Effector memory CD4-positive, alpha-beta T cell (primary cell): ENCODE results near the gene OR2T2.
"Not testable (repeated sequence)": the region's sequence is repeated elsewhere in the genome, so short reads cannot be mapped to it uniquely, and the experiment has no call there.

Experiments used
- DNase-seq, 3 donors: peaks; one replicate each; pipeline ENCODE4 v3.0.0-alpha.2; 2020
- H3K27ac ChIP-seq: 2 replicates; pipeline ENCODE4 v1.7.0; 2013; ENCODE audit warnings: mild to moderate bottlenecking, low read length, moderate library complexity; ENCODE audit not compliant: insufficient read depth, poor library complexity, severe bottlenecking
- H3K27me3 ChIP-seq: replicated peaks from 2 replicates; pipeline ENCODE4 v1.7.0; 2013; ENCODE audit warnings: mild to moderate bottlenecking, low read length; ENCODE audit not compliant: insufficient read depth, control insufficient read depth, poor library complexity, severe bottlenecking
- H3K36me3 ChIP-seq: 2 replicates; pipeline ENCODE4 v1.7.0; 2013; ENCODE audit warnings: mild to moderate bottlenecking, low read length, moderate library complexity; ENCODE audit not compliant: control insufficient read depth, insufficient read depth
- H3K4me1 ChIP-seq: 2 replicates; pipeline ENCODE4 v1.7.0; 2013; ENCODE audit warnings: low read length, mild to moderate bottlenecking; ENCODE audit not compliant: control insufficient read depth, insufficient read depth, poor library complexity, severe bottlenecking
- H3K4me3 ChIP-seq: 2 replicates; pipeline ENCODE4 v1.7.0; 2013; ENCODE audit warnings: low read length, low read depth, mild to moderate bottlenecking; ENCODE audit not compliant: insufficient read depth, poor library complexity, severe bottlenecking
- H3K9me3 ChIP-seq: 2 replicates; pipeline ENCODE4 v1.7.0; 2013; ENCODE audit warnings: mild to moderate bottlenecking, low read length, moderate library complexity; ENCODE audit not compliant: control insufficient read depth

Gene OR2T2

GRCh38 chr1:248449821-248450465 lies 4.5 kb downstream of the OR2T2 start:
- not testable (repeated sequence) for H3K4me3 ChIP-seq, H3K27ac ChIP-seq

DNA sequence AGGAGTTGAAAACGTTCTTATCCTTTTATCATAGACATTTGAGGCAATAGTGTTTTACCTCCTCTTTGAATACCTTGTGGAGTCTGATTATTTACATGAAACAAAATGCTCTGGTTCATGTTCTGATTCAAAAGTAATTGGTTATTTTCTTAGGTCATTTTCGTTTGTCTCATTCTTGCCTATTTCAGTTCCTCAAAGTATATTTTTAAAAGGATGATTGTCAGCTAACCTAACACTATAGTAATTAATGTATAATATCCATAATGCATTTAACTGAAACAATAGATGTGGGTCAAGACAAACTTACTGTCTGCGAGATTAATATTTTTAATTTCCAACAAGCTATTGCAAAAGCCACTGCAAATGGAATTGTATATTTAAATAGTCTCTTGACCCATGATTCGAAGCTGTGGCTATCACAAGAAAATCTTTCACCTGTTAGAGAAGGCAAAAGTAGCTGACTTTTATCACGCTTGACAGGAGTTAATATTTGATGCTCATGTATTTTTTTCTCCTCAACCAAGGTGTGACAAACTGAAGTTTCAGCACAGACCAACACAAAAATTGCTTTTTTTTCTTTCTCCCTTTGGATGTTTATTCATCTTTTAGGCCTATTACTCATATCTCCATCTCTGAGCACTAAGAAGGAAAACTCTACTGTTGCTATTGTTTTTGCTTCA lies 5.2 kb downstream of the OR2T2 start:
- not testable (repeated sequence) for H3K27ac ChIP-seq, DNase-seq, H3K36me3 ChIP-seq

More at GRCh38 chr1:248449821-248450465, 4.5 kb downstream of the OR2T2 start:
- not testable (repeated sequence) for DNase-seq, H3K9me3 ChIP-seq, H3K27me3 ChIP-seq, H3K4me1 ChIP-seq, H3K36me3 ChIP-seq

GRCh38 chr1:248453619-248454018 lies 8.2 kb downstream of the OR2T2 start:
- DNase-seq, H3K9me3 ChIP-seq: not testable (repeated sequence)

More for the DNA sequence above, 5.2 kb downstream of the OR2T2 start:
- not testable (repeated sequence) for H3K4me3 ChIP-seq, H3K4me1 ChIP-seq, H3K9me3 ChIP-seq, H3K27me3 ChIP-seq

GRCh38 chr1:248455045-248455444 lies 9.6 kb downstream of the OR2T2 start:
- H3K9me3 ChIP-seq, H3K27me3 ChIP-seq, H3K4me3 ChIP-seq, H3K4me1 ChIP-seq, DNase-seq, H3K36me3 ChIP-seq, H3K27ac ChIP-seq: not testable (repeated sequence)

More at GRCh38 chr1:248453619-248454018, 8.2 kb downstream of the OR2T2 start:
- not testable (repeated sequence) for H3K4me1 ChIP-seq, H3K4me3 ChIP-seq, H3K36me3 ChIP-seq, H3K27ac ChIP-seq, H3K27me3 ChIP-seq

GRCh38 chr1:248456635-248457034 lies 11.2 kb downstream of the OR2T2 start:
- not testable (repeated sequence) for H3K27me3 ChIP-seq, H3K4me3 ChIP-seq, H3K9me3 ChIP-seq, DNase-seq, H3K36me3 ChIP-seq, H3K4me1 ChIP-seq, H3K27ac ChIP-seq

- not testable (repeated sequence) for H3K4me1 ChIP-seq, H3K4me3 ChIP-seq, H3K9me3 ChIP-seq, H3K27ac ChIP-seq, H3K36me3 ChIP-seq, H3K27me3 ChIP-seq, DNase-seq
Measured at GRCh38 chr1:248459117-248459516, 13.7 kb downstream of the OR2T2 start.

GRCh38 chr1:248471154-248471553 lies 25.7 kb downstream of the OR2T2 start:
- Histone ChIP-seq H3K36me3 (no peaks in the 10 kb centered on the region), H3K27me3 (no peaks in the 10 kb centered on the region), H3K4me3 (no peak overlapping the region), H3K4me1 (no peaks in the 10 kb centered on the region), H3K27ac (no peak overlapping the region), H3K9me3 (no peaks in the 10 kb centered on the region)
- no peak for DNase-seq

DNA sequence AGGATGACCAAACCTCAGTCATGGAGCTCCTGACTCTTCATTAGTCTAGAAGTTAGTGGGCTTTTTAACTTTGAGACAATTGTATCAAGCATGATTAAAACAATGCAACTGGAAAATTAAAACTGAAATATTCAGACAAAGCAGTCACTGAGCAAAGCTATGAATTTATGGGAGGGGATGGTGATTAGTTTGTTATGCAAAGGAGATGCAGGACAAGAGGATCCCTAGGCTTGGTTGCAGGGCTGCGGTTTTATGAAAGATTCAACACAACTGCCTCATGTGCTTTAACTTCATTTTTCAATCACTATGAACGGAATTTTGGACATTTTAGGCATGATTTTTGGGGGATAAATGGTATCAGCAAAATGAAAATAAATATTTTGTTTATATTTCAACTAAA lies 26.7 kb downstream of the OR2T2 start:
- H3K36me3 ChIP-seq, DNase-seq, H3K4me3 ChIP-seq, H3K27ac ChIP-seq, H3K4me1 ChIP-seq, H3K27me3 ChIP-seq, H3K9me3 ChIP-seq: not testable (repeated sequence)

- DNase-seq, H3K27me3 ChIP-seq, H3K27ac ChIP-seq, H3K4me3 ChIP-seq, H3K9me3 ChIP-seq, H3K36me3 ChIP-seq, H3K4me1 ChIP-seq: not testable (repeated sequence)
Measured at GRCh38 chr1:248473051-248473450, 27.6 kb downstream of the OR2T2 start, which contains the start of gene OR2T3. Gene OR2T3 (plus strand): TSS chr1:248473351. CDS start chr1:248473351, 0 bp downstream.

GRCh38 chr1:248475660-248476059 lies 30.2 kb downstream of the OR2T2 start:
- DNase-seq, H3K4me1 ChIP-seq, H3K4me3 ChIP-seq, H3K27me3 ChIP-seq, H3K27ac ChIP-seq, H3K36me3 ChIP-seq, H3K9me3 ChIP-seq: not testable (repeated sequence)
